ENCODE results near the gene RRP8. TPM values are rescaled to one million over a fixed set of nuclear protein-coding genes. Genes with fewer than 3 reads are reported as not detected.

The RRP8 gene
- polyA plus RNA-seq, 1 donor from 2014 or later: 23.4 TPM

DNA sequence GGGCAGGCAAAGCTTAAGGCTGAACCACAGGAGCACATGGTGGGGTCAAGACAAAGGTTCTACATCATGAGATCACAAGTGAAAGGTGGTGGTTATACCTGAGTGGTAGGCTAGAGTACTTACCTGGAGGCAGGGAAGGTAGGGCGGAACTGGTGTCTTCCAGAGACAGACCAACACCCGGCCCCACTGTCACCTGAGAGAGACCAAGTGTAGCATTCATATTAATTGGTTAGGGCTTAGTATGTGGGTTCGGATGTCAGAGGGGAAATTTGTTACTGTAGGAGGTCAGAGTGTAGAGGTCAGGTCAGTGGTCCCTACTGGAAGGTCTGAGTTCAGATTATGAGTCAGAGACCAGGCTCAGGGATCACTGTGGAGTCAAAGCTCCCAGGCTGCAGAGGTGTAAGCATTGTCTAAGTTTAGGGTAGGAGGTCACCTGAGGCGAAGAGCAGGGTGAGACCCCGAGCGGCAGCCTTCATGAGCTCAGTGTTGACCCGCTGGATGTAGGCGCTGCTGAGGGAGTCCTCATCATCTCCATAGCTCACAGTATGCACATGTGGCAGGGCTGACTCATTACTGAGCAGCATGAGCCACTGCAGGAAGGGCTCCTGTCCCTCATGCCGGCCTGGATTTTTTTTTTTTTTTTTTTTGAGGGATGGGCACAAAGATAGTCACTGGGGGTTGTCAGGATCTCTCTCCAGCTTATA lies 12.6 kb upstream of the RRP8 start:
- no peak overlapping the region for H3K4me2 ChIP-seq (ENCODE audit: low read length)
- H3K27me3 ChIP-seq (ENCODE audit: insufficient read depth, low read depth, low read length): no peaks in the 10 kb centered on the region
- H3K9me2 ChIP-seq (ENCODE audit: insufficient read depth, low read length): no peaks in the 10 kb centered on the region
- no peaks in the 10 kb centered on the region for H3K9me3 ChIP-seq (ENCODE audit: low read length)
- TF ChIP-seq, protein P1, sequence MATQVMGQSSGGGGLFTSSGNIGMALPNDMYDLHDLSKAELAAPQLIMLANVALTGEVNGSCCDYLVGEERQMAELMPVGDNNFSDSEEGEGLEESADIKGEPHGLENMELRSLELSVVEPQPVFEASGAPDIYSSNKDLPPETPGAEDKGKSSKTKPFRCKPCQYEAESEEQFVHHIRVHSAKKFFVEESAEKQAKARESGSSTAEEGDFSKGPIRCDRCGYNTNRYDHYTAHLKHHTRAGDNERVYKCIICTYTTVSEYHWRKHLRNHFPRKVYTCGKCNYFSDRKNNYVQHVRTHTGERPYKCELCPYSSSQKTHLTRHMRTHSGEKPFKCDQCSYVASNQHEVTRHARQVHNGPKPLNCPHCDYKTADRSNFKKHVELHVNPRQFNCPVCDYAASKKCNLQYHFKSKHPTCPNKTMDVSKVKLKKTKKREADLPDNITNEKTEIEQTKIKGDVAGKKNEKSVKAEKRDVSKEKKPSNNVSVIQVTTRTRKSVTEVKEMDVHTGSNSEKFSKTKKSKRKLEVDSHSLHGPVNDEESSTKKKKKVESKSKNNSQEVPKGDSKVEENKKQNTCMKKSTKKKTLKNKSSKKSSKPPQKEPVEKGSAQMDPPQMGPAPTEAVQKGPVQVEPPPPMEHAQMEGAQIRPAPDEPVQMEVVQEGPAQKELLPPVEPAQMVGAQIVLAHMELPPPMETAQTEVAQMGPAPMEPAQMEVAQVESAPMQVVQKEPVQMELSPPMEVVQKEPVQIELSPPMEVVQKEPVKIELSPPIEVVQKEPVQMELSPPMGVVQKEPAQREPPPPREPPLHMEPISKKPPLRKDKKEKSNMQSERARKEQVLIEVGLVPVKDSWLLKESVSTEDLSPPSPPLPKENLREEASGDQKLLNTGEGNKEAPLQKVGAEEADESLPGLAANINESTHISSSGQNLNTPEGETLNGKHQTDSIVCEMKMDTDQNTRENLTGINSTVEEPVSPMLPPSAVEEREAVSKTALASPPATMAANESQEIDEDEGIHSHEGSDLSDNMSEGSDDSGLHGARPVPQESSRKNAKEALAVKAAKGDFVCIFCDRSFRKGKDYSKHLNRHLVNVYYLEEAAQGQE (IDR thresholded peaks at IDR 0.05; ENCODE audit: borderline replicate concordance): no peak
- no peak for TF ChIP-seq MXI1 (conservative IDR thresholded peaks at IDR 0.05; ENCODE audit: poor library complexity, severe bottlenecking)
- TF ChIP-seq EP300 (conservative IDR thresholded peaks at IDR 0.05; ENCODE audit: poor library complexity, severe bottlenecking): no peak
- no peak for TF ChIP-seq EZH2 (IDR thresholded peaks at IDR 0.05; ENCODE audit: borderline replicate concordance, insufficient read depth, low read length, poor library complexity, severe bottlenecking)
- TF ChIP-seq TAF1 (IDR thresholded peaks at IDR 0.05; ENCODE audit: low read depth): no peak
- TF ChIP-seq POLR2AphosphoS5 (IDR thresholded peaks at IDR 0.05): no peak
- TF ChIP-seq RAD21 (conservative IDR thresholded peaks at IDR 0.05): no peak
- TF ChIP-seq SMC3 (conservative IDR thresholded peaks at IDR 0.05; ENCODE audit: poor library complexity): no peak
- TF ChIP-seq, protein P2, sequence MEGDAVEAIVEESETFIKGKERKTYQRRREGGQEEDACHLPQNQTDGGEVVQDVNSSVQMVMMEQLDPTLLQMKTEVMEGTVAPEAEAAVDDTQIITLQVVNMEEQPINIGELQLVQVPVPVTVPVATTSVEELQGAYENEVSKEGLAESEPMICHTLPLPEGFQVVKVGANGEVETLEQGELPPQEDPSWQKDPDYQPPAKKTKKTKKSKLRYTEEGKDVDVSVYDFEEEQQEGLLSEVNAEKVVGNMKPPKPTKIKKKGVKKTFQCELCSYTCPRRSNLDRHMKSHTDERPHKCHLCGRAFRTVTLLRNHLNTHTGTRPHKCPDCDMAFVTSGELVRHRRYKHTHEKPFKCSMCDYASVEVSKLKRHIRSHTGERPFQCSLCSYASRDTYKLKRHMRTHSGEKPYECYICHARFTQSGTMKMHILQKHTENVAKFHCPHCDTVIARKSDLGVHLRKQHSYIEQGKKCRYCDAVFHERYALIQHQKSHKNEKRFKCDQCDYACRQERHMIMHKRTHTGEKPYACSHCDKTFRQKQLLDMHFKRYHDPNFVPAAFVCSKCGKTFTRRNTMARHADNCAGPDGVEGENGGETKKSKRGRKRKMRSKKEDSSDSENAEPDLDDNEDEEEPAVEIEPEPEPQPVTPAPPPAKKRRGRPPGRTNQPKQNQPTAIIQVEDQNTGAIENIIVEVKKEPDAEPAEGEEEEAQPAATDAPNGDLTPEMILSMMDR (IDR thresholded peaks at IDR 0.05; ENCODE audit: poor library complexity, severe bottlenecking): no peak
- H3K79me2 ChIP-seq (replicated peaks; ENCODE audit: insufficient read depth, low read length): peaks cover 3% of the 10 kb centered on the region
- H3K27ac ChIP-seq (ENCODE audit: low read length): no peak overlapping the region
- no peak overlapping the region for H3K4me3 ChIP-seq (ENCODE audit: low read length)
- no peaks in the 10 kb centered on the region for H3K36me3 ChIP-seq (ENCODE audit: insufficient read depth, low read length)
- peaks cover 4% of the 10 kb centered on the region for H3F3A ChIP-seq (ENCODE audit: insufficient read depth, low read length, poor library complexity, severe bottlenecking)
- H2AFZ ChIP-seq (ENCODE audit: low read depth, low read length): no peak overlapping the region
- H3K9ac ChIP-seq (ENCODE audit: low read length): no peak overlapping the region
- no peaks in the 10 kb centered on the region for H4K20me1 ChIP-seq (ENCODE audit: insufficient read depth)

DNA sequence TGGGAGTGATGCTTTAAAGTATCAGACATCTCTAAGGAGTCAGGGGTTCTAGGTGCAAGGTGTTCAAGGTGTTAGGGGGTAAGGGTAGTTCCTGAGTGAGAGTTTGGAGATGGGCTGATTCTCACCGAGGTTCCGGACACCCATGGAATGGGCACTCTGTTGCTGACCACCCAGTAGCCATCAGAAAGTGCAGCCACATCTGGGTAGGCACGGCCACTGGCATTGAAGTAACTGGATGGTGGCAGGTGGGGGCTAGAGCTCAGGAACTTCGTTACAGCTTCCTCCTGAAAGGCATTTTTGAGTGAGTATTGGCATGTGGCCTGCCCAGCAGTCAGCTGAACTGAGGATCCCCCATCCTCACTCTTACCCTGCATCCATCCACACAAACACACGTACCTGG lies 11.6 kb upstream of the RRP8 start:
- Histone ChIP-seq H3K27me3 (ENCODE audit: insufficient read depth, low read depth, low read length) (no peaks in the 10 kb centered on the region), H3K27ac (ENCODE audit: low read length) (no peak overlapping the region), H4K20me1 (ENCODE audit: insufficient read depth) (no peaks in the 10 kb centered on the region), H3K4me3 (ENCODE audit: low read length) (no peak overlapping the region), H2AFZ (ENCODE audit: low read depth, low read length) (no peak overlapping the region), H3K9me2 (ENCODE audit: insufficient read depth, low read length) (no peaks in the 10 kb centered on the region), H3K36me3 (ENCODE audit: insufficient read depth, low read length) (no peaks in the 10 kb centered on the region), H3K9ac (ENCODE audit: low read length) (no peak overlapping the region), H3K9me3 (ENCODE audit: low read length) (no peaks in the 10 kb centered on the region), H3K4me2 (ENCODE audit: low read length) (no peak overlapping the region), H3K79me2 (replicated peaks; ENCODE audit: insufficient read depth, low read length) (peaks cover 7% of the 10 kb centered on the region), H3F3A (ENCODE audit: insufficient read depth, low read length, poor library complexity, severe bottlenecking) (peaks cover 4% of the 10 kb centered on the region)
- TF ChIP-seq EP300 (conservative IDR thresholded peaks at IDR 0.05; ENCODE audit: poor library complexity, severe bottlenecking): no peak
- no peak for TF ChIP-seq POLR2AphosphoS5 (IDR thresholded peaks at IDR 0.05)
- no peak for TF ChIP-seq SMC3 (conservative IDR thresholded peaks at IDR 0.05; ENCODE audit: poor library complexity)
- no peak for TF ChIP-seq RAD21 (conservative IDR thresholded peaks at IDR 0.05)
- no peak for TF ChIP-seq TAF1 (IDR thresholded peaks at IDR 0.05; ENCODE audit: low read depth)
- TF ChIP-seq, protein P2 (IDR thresholded peaks at IDR 0.05; ENCODE audit: poor library complexity, severe bottlenecking): no peak
- no peak for TF ChIP-seq EZH2 (IDR thresholded peaks at IDR 0.05; ENCODE audit: borderline replicate concordance, insufficient read depth, low read length, poor library complexity, severe bottlenecking)
- no peak for TF ChIP-seq MXI1 (conservative IDR thresholded peaks at IDR 0.05; ENCODE audit: poor library complexity, severe bottlenecking)
- TF ChIP-seq, protein P1 (IDR thresholded peaks at IDR 0.05; ENCODE audit: borderline replicate concordance): no peak

Data from neural cell (in vitro differentiated cells).